Activated CD8-positive, alpha-beta memory T cell treated with anti-CD3 and anti-CD28 coated beads, Interleukin-2, amount 10 ng/mL, durations not matched to agents 7 days and 5 days (primary cell): ENCODE results near the gene NOSIP. TPM values are rescaled to one million over a fixed set of nuclear protein-coding genes. Genes with fewer than 3 reads are reported as not detected.

Experiments
- total RNA-seq, 2 experiments: library from RNA; stranded (reverse); gene quantifications; one replicate each; pipeline ENCODE4 v1.2.3, GENCODE V29; 2021

NOSIP gene
- total RNA-seq, 2 experiments from 2014 or later, result 77.3 to 96.1 TPM

Other genes with a start within 250 kb of the NOSIP start
- 100 to 1,000 TPM; 126 to 177 TPM for gene CD37, start 245.2 kb downstream of the NOSIP start, total RNA-seq
- gene TEAD2, start 218.1 kb downstream of the NOSIP start, total RNA-seq, result not detected
- not detected for gene DKKL1, start 216.7 kb downstream of the NOSIP start, total RNA-seq
- under 1 TPM in 1 of 2 experiments, not detected in 1; 0.64 TPM for gene KASH5, start 192.3 kb downstream of the NOSIP start, total RNA-seq
- gene PTH2, start 157.1 kb downstream of the NOSIP start, total RNA-seq, result not detected
- not detected for gene GFY, start 155.2 kb downstream of the NOSIP start, total RNA-seq
- under 1 TPM; 0.19 to 0.55 TPM for gene SLC17A7, start 139.0 kb downstream of the NOSIP start, total RNA-seq
- gene PIH1D1, start 128.7 kb downstream of the NOSIP start, total RNA-seq, result 100 to 1,000 TPM; 148 to 158 TPM
- 10 to 100 TPM; 37.2 to 45.2 TPM for gene ALDH16A1, start 127.3 kb downstream of the NOSIP start, total RNA-seq
- gene FLT3LG, start 106.3 kb downstream of the NOSIP start, total RNA-seq, result 100 to 1,000 TPM; 112 to 151 TPM
- 1,000 to 10,000 TPM; 2,143 to 2,523 TPM for gene RPL13A, start 92.9 kb downstream of the NOSIP start, total RNA-seq
- 1,000 to 10,000 TPM; 1,876 to 2,018 TPM for gene RPS11, start 84.1 kb downstream of the NOSIP start, total RNA-seq
- gene FCGRT, start 67.9 kb downstream of the NOSIP start, total RNA-seq, result 1 to 10 TPM; 2.1 to 7.9 TPM
- gene RCN3, start 52.6 kb downstream of the NOSIP start, total RNA-seq, result under 1 TPM; 0.19 to 0.53 TPM
- gene PRRG2, start 760 bp upstream of the NOSIP start, total RNA-seq, result 1 to 10 TPM in 1 of 2 experiments, under 1 TPM in 1; 0.49 to 2.4 TPM
- 10 to 100 TPM; 34.8 to 46.5 TPM for gene PRR12, start 10.6 kb upstream of the NOSIP start, total RNA-seq
- 1 to 10 TPM; 6.6 to 9.6 TPM for gene RRAS, start 59.6 kb upstream of the NOSIP start, total RNA-seq
- 10 to 100 TPM; 78.8 to 79.3 TPM for gene SCAF1, start 61.7 kb upstream of the NOSIP start, total RNA-seq
- gene IRF3, start 85.3 kb upstream of the NOSIP start, total RNA-seq, result 100 to 1,000 TPM; 159 to 170 TPM
- 10 to 100 TPM; 90.6 to 94.5 TPM for gene BCL2L12, start 85.4 kb upstream of the NOSIP start, total RNA-seq
- 100 to 1,000 TPM; 145 to 257 TPM for gene PRMT1, start 96.7 kb upstream of the NOSIP start, total RNA-seq
- gene ADM5, start 109.0 kb upstream of the NOSIP start, total RNA-seq, result 1 to 10 TPM; 2.7 to 3.5 TPM
- 1 to 10 TPM; 1.6 TPM for gene CPT1C, start 110.6 kb upstream of the NOSIP start, total RNA-seq
- gene TSKS, start 182.8 kb upstream of the NOSIP start, total RNA-seq, result 1 to 10 TPM in 1 of 2 experiments, under 1 TPM in 1; 0.47 to 1.3 TPM
- gene AP2A1, start 186.4 kb upstream of the NOSIP start, total RNA-seq, result 100 to 1,000 TPM in 1 of 2 experiments, 10 to 100 TPM in 1; 85.3 to 102 TPM
- gene FUZ, start 232.7 kb upstream of the NOSIP start, total RNA-seq, result 10 to 100 TPM; 20.1 to 23.0 TPM
- 10 to 100 TPM; 57.5 to 70.5 TPM for gene MED25, start 237.7 kb upstream of the NOSIP start, total RNA-seq